ENCODE results near the gene NUCB1.
"Not testable (repeated sequence)": the region's sequence is repeated elsewhere in the genome, so short reads cannot be mapped to it uniquely, and the experiment has no call there.

The NUCB1 gene

DNA sequence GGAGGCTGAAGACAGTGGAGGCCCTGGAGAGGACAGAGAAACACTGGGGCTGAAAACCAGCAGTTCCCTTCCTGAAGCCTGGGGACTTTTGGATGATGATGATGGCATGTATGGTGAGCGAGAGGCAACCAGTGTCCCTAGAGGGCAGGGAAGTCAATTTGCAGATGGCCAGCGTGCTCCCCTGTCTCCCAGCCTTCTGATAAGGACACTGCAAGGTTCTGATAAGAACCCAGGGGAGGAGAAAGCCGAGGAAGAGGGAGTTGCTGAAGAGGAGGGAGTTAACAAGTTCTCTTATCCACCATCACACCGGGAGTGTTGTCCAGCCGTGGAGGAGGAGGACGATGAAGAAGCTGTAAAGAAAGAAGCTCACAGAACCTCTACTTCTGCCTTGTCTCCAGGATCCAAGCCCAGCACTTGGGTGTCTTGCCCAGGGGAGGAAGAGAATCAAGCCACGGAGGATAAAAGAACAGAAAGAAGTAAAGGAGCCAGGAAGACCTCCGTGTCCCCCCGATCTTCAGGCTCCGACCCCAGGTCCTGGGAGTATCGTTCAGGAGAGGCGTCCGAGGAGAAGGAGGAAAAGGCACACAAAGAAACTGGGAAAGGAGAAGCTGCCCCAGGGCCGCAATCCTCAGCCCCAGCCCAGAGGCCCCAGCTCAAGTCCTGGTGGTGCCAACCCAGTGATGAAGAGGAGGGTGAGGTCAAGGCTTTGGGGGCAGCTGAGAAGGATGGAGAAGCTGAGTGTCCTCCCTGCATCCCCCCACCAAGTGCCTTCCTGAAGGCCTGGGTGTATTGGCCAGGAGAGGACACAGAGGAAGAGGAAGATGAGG, 26.4 kb upstream of the NUCB1 start:
- DNase-seq (ENCODE audit: low read depth, low spot score), result no peak
- peak overlapping the region; percentile 100 for H3K27ac ChIP-seq

DNA sequence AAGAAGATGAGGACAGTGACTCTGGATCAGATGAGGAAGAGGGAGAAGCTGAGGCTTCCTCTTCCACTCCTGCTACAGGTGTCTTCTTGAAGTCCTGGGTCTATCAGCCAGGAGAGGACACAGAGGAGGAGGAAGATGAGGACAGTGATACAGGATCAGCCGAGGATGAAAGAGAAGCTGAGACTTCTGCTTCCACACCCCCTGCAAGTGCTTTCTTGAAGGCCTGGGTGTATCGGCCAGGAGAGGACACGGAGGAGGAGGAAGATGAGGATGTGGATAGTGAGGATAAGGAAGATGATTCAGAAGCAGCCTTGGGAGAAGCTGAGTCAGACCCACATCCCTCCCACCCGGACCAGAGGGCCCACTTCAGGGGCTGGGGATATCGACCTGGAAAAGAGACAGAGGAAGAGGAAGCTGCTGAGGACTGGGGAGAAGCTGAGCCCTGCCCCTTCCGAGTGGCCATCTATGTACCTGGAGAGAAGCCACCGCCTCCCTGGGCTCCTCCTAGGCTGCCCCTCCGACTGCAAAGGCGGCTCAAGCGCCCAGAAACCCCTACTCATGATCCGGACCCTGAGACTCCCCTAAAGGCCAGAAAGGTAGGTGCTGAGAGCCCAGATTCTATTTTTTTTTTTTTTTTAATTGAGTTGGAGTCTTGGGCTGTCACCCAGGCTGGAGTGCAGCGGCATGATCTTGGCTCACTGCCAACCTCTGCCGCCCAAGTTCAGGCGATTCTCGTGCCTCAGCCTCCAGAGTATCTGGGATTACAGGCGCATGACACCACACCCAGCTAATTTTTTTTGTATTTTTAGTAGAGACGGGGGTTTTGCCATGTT, 25.6 kb upstream of the NUCB1 start:
- H3K27ac ChIP-seq, result peak overlapping the region; percentile 100
- no peak for DNase-seq (ENCODE audit: low read depth, low spot score)

GRCh38 chr19:48876043-48876981, 23.8 kb upstream of the NUCB1 start:
- peak overlapping the region; percentile 100 for H3K27ac ChIP-seq
- DNase-seq (ENCODE audit: low read depth, low spot score), result not testable (repeated sequence)

GRCh38 chr19:48877855-48878195, 22.3 kb upstream of the NUCB1 start:
- DNase-seq (ENCODE audit: low read depth, low spot score), result no peak
- H3K27ac ChIP-seq, result peak overlapping the region; percentile 100

- DNase-seq (ENCODE audit: low read depth, low spot score), result no peak
- H3K27ac ChIP-seq, result peak overlapping the region; percentile 100
Measured at GRCh38 chr19:48878196-48879024, 21.7 kb upstream of the NUCB1 start.

GRCh38 chr19:48879025-48879637, 21.0 kb upstream of the NUCB1 start:
- H3K27ac ChIP-seq, result peak overlapping the region; percentile 100
- no peak for DNase-seq (ENCODE audit: low read depth, low spot score)

GRCh38 chr19:48879696-48880095, 20.4 kb upstream of the NUCB1 start:
- not testable (repeated sequence) for DNase-seq (ENCODE audit: low read depth, low spot score)
- peak overlapping the region; percentile 100 for H3K27ac ChIP-seq

GRCh38 chr19:48881741-48882657, 18.1 kb upstream of the NUCB1 start:
- no peak for DNase-seq (ENCODE audit: low read depth, low spot score)
- peak overlapping the region; percentile 62 for H3K27ac ChIP-seq

- no peak overlapping the region for H3K27ac ChIP-seq
- no peak for DNase-seq (ENCODE audit: low read depth, low spot score)
Measured at GRCh38 chr19:48883726-48884125, 16.4 kb upstream of the NUCB1 start.

DNA sequence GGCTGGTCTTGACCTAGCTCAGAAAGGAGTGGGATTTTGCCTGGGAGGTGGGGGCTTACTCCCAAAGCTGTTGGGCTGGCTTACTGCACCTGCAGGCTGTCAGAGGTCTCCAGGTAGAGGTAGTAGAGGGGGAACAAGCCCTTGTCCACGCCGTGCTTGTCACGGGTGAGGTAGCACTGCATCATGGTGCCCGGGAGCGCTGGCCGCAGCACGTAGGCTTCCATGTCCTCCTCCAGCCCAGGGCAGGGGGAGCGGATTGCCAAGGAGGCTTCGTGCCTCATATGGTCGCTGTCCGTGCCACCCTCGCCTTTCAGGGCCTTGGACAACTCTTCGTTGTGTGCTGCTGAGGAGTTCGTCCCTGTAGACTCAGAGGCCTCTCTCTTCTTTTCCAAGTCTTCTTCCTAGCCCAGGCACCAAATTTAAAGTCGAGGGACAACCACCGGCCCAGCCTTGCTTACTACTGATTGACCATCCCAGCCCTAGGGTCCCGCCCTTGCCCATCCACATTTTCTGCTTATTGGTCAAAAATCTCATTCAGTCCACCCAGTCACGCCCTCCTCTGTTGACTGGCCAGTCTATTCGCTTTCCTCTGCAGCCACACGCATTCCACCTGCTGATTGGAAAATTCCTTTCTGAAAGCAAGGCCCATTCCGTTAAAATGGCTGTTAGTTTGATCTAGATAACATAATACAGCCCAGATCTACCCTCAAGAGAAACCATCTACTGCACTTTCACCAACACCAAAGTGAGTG, 12.1 kb upstream of the NUCB1 start:
- DNase-seq (ENCODE audit: low read depth, low spot score), result no peak
- no peak overlapping the region for H3K27ac ChIP-seq

- not testable (repeated sequence) for H3K27ac ChIP-seq; DNase-seq (ENCODE audit: low read depth, low spot score)
Measured at GRCh38 chr19:48889496-48889895, 10.6 kb upstream of the NUCB1 start.

DNA sequence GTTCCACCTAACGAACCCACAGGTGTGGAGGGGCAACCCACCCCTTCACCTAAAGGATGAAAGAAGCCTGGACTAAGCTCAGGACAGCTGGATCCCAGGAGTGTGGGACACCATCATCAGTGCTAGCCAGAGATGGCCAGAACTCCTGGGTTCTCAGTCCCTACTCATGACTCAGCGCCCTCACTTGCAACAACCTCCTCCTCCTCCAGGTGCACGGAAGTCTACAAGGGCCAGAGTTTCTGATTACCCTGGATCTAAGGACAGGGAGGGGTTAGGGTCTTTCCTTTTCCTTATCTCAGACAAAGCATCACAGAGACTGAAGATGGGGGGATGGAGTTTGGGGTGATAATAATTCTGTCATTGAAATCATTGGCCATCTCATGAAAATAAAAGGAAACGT, 9.6 kb upstream of the NUCB1 start:
- no peak for DNase-seq (ENCODE audit: low read depth, low spot score)
- no peak overlapping the region for H3K27ac ChIP-seq

GRCh38 chr19:48895226-48895625, 4.9 kb upstream of the NUCB1 start:
- no peak for DNase-seq (ENCODE audit: low read depth, low spot score)
- H3K27ac ChIP-seq, result no peak overlapping the region

GRCh38 chr19:48896191-48896720, 3.9 kb upstream of the NUCB1 start:
- H3K27ac ChIP-seq, result no peak overlapping the region
- no peak for DNase-seq (ENCODE audit: low read depth, low spot score)

- no peak for DNase-seq (ENCODE audit: low read depth, low spot score)
- no peak overlapping the region for H3K27ac ChIP-seq
Measured at GRCh38 chr19:48897181-48897580, 2.9 kb upstream of the NUCB1 start.

DNA sequence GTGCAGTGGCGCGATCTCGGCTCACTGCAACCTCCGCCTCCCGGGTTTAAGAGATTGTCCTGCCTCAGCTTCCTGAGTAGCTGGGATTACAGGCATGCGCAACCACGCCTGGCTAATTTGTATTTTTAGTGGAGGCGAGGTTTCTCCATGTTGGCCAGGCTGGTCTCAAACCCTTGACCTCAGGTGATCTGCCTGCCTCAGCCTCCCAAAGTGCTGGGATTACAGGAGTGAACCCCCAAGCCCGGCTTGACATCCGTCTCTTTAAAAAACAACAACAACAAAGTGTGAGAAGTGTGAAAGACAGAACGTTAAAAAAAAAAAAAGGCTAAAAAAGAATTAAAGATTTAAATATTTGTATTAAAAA, 744 bp upstream of the NUCB1 start:
- H3K27ac ChIP-seq, result peak overlapping the region; percentile 65
- DNase-seq (ENCODE audit: low read depth, low spot score), result not testable (repeated sequence)
